ENCODE measurements around the gene SCNN1G. TPM values are rescaled to one million over a fixed set of nuclear protein-coding genes. Genes with fewer than 3 reads are reported as not detected.
A peak's percentile ranks its signal among the peaks of the same experiment; 100 is the strongest.

Gene SCNN1G
- total RNA-seq, 3 donors from 2014 or later: 2.0 to 8.8 TPM; not detected in 1

- intact Hi-C loops (cut with DNase I; ENCODE audit: low total_unique reads): loop anchor here (10.0 kb wide), 1 partner anchor 751 kb away; no protein-coding TSS in a partner anchor
- no peak for DNase-seq (ENCODE audit: low spot score in 2 of 2)
- H3K27me3 ChIP-seq: peaks cover 4 to 7% of the 10 kb centered on the region in 2 donors
- no peak for TF ChIP-seq POLR2A (IDR thresholded peaks at IDR 0.05)
- TF ChIP-seq CTCF (IDR thresholded peaks at IDR 0.05): no peak
- TF ChIP-seq POLR2AphosphoS5 (IDR thresholded peaks at IDR 0.05): no peak
- H3K36me3 ChIP-seq: no peaks in the 10 kb centered on the region
- no peaks in the 10 kb centered on the region for H3K9me3 ChIP-seq
- no peaks in the 10 kb centered on the region for H3K4me1 ChIP-seq
- H3K4me3 ChIP-seq: peak overlapping the region in 2 of 3 donors; percentile 66 to 70
- H3K27ac ChIP-seq: no peak overlapping the region
Observed at GRCh38 chr16:23183543-23183862, 958 bp downstream of the SCNN1G start.

- H3K4me3 ChIP-seq: no peak overlapping the region
- no peak for TF ChIP-seq POLR2AphosphoS5 (IDR thresholded peaks at IDR 0.05)
- TF ChIP-seq CTCF (IDR thresholded peaks at IDR 0.05): no peak
- no peak for TF ChIP-seq POLR2A (IDR thresholded peaks at IDR 0.05)
- no peaks in the 10 kb centered on the region for H3K4me1 ChIP-seq
- no peaks in the 10 kb centered on the region for H3K36me3 ChIP-seq
- DNase-seq (ENCODE audit: low spot score in 2 of 2): no peak
- peaks cover 4 to 7% of the 10 kb centered on the region in 2 donors for H3K27me3 ChIP-seq
- no peaks in the 10 kb centered on the region for H3K9me3 ChIP-seq
- intact Hi-C loops (cut with DNase I; ENCODE audit: low total_unique reads): loop anchor here (10.0 kb wide), 1 partner anchor 749 kb away; no protein-coding TSS in a partner anchor
- H3K27ac ChIP-seq: no peak overlapping the region
Observed at GRCh38 chr16:23185656-23186055, 3.1 kb downstream of the SCNN1G start.

GRCh38 chr16:23186171-23186570 lies 3.6 kb downstream of the SCNN1G start:
- no peak for DNase-seq (ENCODE audit: low spot score in 2 of 2)
- H3K36me3 ChIP-seq: no peaks in the 10 kb centered on the region
- no peak overlapping the region for H3K27ac ChIP-seq
- intact Hi-C loops (cut with DNase I; ENCODE audit: low total_unique reads): loop anchor here (10.0 kb wide), 1 partner anchor 749 kb away; no protein-coding TSS in a partner anchor
- H3K9me3 ChIP-seq: no peaks in the 10 kb centered on the region
- no peak overlapping the region for H3K4me3 ChIP-seq
- H3K27me3 ChIP-seq: peaks cover 4 to 6% of the 10 kb centered on the region in 2 donors
- TF ChIP-seq CTCF (IDR thresholded peaks at IDR 0.05) (no peak), POLR2A (IDR thresholded peaks at IDR 0.05) (no peak), POLR2AphosphoS5 (IDR thresholded peaks at IDR 0.05) (no peak)
- no peaks in the 10 kb centered on the region for H3K4me1 ChIP-seq

- no peak for TF ChIP-seq POLR2A (IDR thresholded peaks at IDR 0.05)
- TF ChIP-seq CTCF (IDR thresholded peaks at IDR 0.05): no peak
- TF ChIP-seq POLR2AphosphoS5 (IDR thresholded peaks at IDR 0.05): no peak
- intact Hi-C loops (cut with DNase I; ENCODE audit: low total_unique reads): loop anchor here (10.0 kb wide), 1 partner anchor 747 kb away; no protein-coding TSS in a partner anchor
- no peaks in the 10 kb centered on the region for H3K9me3 ChIP-seq
- no peak for DNase-seq (ENCODE audit: low spot score in 2 of 2)
- H3K36me3 ChIP-seq: no peaks in the 10 kb centered on the region
- H3K27ac ChIP-seq: no peak overlapping the region
- H3K27me3 ChIP-seq: peaks cover 3 to 4% of the 10 kb centered on the region in 2 donors
- H3K4me3 ChIP-seq: no peak overlapping the region
- H3K4me1 ChIP-seq: no peaks in the 10 kb centered on the region
Observed at GRCh38 chr16:23187341-23187740, 4.8 kb downstream of the SCNN1G start.

- no peaks in the 10 kb centered on the region for H3K27me3 ChIP-seq
- no peak overlapping the region for H3K4me3 ChIP-seq
- H3K36me3 ChIP-seq: no peaks in the 10 kb centered on the region
- intact Hi-C loops (cut with DNase I; ENCODE audit: low total_unique reads): loop anchor here (10.0 kb wide), 1 partner anchor 746 kb away; no protein-coding TSS in a partner anchor
- H3K27ac ChIP-seq: no peak overlapping the region
- no peaks in the 10 kb centered on the region for H3K4me1 ChIP-seq
- TF ChIP-seq POLR2AphosphoS5 (IDR thresholded peaks at IDR 0.05) (no peak), CTCF (IDR thresholded peaks at IDR 0.05) (no peak), POLR2A (IDR thresholded peaks at IDR 0.05) (no peak)
- DNase-seq (ENCODE audit: low spot score in 2 of 2): no peak
- no peaks in the 10 kb centered on the region for H3K9me3 ChIP-seq
Observed at GRCh38 chr16:23188911-23189310, 6.4 kb downstream of the SCNN1G start.
